Measurements from ENCODE around the gene SNX17.
"Not testable (repeated sequence)": the region's sequence is repeated elsewhere in the genome, so short reads cannot be mapped to it uniquely, and the experiment has no call there.

SNX17 gene

DNA sequence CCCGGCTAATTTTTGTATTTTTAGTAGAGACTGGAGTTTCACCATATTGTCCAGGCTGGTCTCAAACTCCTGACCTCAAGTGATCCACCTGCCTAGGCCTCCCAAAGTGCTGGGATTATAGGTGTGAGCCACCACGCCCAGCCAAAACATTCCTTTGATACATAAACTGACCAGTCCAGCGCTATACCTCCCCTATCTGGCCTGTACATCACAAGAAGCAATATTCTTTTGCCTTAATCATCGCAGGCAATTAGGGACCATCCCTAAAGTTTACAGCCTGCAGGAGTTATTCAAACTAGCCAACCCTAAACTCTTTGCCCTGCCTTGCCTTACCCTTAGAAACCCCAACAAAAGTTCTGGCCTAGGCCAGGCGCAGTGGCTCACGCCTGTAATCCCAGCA, 45.7 kb downstream of the SNX17 start:
- Histone ChIP-seq H3K79me2 (ENCODE audit: low read length) (no peaks in the 10 kb centered on the region), H3K27me3 (ENCODE audit: low read depth, low read length) (0 out of 2 replicates have a peak, but pooled peaks cover 2% of the 10 kb centered on the region), H3K27ac (ENCODE audit: low read length) (no peak overlapping the region), H3K36me3 (replicated peaks; ENCODE audit: low read depth, low read length) (no peaks in the 10 kb centered on the region), H2AFZ (ENCODE audit: low read depth, low read length) (no peak overlapping the region), H3K4me2 (ENCODE audit: low read length) (no peak overlapping the region), H3K9me3 (ENCODE audit: insufficient read depth, low read length) (no peaks in the 10 kb centered on the region), H3K4me1 (ENCODE audit: low read length) (no peaks in the 10 kb centered on the region), H4K20me1 (ENCODE audit: insufficient read depth, low read length) (no peaks in the 10 kb centered on the region), H3K9ac (ENCODE audit: low read length) (no peak overlapping the region), H3K4me3 (ENCODE audit: low read length) (no peak overlapping the region)
- no peak for TF ChIP-seq EZH2phosphoT487 (IDR thresholded peaks at IDR 0.05; ENCODE audit: low read depth)
- TF ChIP-seq, protein P1, sequence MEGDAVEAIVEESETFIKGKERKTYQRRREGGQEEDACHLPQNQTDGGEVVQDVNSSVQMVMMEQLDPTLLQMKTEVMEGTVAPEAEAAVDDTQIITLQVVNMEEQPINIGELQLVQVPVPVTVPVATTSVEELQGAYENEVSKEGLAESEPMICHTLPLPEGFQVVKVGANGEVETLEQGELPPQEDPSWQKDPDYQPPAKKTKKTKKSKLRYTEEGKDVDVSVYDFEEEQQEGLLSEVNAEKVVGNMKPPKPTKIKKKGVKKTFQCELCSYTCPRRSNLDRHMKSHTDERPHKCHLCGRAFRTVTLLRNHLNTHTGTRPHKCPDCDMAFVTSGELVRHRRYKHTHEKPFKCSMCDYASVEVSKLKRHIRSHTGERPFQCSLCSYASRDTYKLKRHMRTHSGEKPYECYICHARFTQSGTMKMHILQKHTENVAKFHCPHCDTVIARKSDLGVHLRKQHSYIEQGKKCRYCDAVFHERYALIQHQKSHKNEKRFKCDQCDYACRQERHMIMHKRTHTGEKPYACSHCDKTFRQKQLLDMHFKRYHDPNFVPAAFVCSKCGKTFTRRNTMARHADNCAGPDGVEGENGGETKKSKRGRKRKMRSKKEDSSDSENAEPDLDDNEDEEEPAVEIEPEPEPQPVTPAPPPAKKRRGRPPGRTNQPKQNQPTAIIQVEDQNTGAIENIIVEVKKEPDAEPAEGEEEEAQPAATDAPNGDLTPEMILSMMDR (IDR thresholded peaks at IDR 0.05; ENCODE audit: low read depth, low read length) = no peak

DNA sequence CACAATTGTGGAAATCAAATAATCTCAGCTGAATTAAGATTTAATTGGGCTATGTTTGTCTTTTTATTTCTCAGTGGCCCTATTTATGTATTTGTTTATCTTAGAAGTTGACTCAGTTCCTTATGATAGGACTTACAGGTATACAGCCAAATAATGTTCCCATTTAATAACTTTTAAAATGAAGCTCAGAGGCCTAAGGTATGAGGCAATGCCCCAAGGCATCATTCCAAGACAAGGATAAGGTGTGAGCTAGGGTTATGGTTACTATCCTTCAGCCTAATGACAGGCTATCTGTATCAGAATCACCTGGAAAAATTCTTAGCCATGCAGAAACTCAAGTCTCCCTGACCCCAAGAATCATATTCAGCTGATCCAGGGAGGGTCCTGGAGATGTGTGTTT, 50.6 kb downstream of the SNX17 start:
- H4K20me1 ChIP-seq (ENCODE audit: insufficient read depth, low read length) = no peaks in the 10 kb centered on the region
- TF ChIP-seq, protein P1 (IDR thresholded peaks at IDR 0.05; ENCODE audit: low read depth, low read length) = no peak
- no peak for TF ChIP-seq EZH2phosphoT487 (IDR thresholded peaks at IDR 0.05; ENCODE audit: low read depth)
- no peak overlapping the region for H3K4me3 ChIP-seq (ENCODE audit: low read length)
- H2AFZ ChIP-seq (ENCODE audit: low read depth, low read length) = no peak overlapping the region
- H3K79me2 ChIP-seq (ENCODE audit: low read length) = no peaks in the 10 kb centered on the region
- no peak overlapping the region for H3K4me2 ChIP-seq (ENCODE audit: low read length)
- no peaks in the 10 kb centered on the region for H3K4me1 ChIP-seq (ENCODE audit: low read length)
- no peaks in the 10 kb centered on the region for H3K27me3 ChIP-seq (ENCODE audit: low read depth, low read length)
- no peak overlapping the region for H3K9ac ChIP-seq (ENCODE audit: low read length)
- no peaks in the 10 kb centered on the region for H3K36me3 ChIP-seq (replicated peaks; ENCODE audit: low read depth, low read length)
- no peak overlapping the region for H3K27ac ChIP-seq (ENCODE audit: low read length)
- no peaks in the 10 kb centered on the region for H3K9me3 ChIP-seq (ENCODE audit: insufficient read depth, low read length)

DNA sequence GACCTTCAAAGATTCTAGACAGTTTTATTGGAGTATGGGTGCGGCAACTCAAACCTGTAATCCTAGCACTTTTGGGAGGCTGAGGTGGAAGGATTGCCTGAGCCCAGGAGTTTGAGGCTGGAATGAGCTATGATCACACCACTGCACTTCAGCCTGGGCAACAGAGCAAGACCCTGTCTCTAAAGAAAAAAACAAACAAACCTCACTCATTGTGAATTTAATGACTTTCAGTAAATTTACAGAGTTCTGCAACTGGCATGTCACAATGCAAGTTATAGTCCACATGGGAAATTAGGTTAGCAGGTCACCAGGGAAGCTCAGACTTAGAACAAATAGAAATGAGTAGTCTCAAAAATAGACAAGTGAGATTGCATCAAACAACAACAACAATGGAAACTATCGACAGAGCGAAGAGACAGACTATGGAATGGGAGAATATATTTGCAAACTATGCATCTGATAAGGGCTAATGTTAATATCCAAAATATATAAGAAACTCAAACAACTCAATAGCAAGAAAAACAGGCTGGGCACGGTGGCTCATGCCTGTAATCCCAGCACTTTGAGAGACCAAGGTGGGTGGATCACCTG, 51.3 kb downstream of the SNX17 start:
- Histone ChIP-seq H3K4me1 (ENCODE audit: low read length) (no peaks in the 10 kb centered on the region), H3K9ac (ENCODE audit: low read length) (no peak overlapping the region), H3K27me3 (ENCODE audit: low read depth, low read length) (no peaks in the 10 kb centered on the region), H2AFZ (ENCODE audit: low read depth, low read length) (no peak overlapping the region), H3K79me2 (ENCODE audit: low read length) (no peaks in the 10 kb centered on the region), H3K9me3 (ENCODE audit: insufficient read depth, low read length) (no peaks in the 10 kb centered on the region), H3K4me2 (ENCODE audit: low read length) (no peak overlapping the region), H3K4me3 (ENCODE audit: low read length) (no peak overlapping the region), H3K36me3 (replicated peaks; ENCODE audit: low read depth, low read length) (no peaks in the 10 kb centered on the region), H4K20me1 (ENCODE audit: insufficient read depth, low read length) (no peaks in the 10 kb centered on the region), H3K27ac (ENCODE audit: low read length) (no peak overlapping the region)
- TF ChIP-seq, protein P1 (IDR thresholded peaks at IDR 0.05; ENCODE audit: low read depth, low read length) = no peak
- no peak for TF ChIP-seq EZH2phosphoT487 (IDR thresholded peaks at IDR 0.05; ENCODE audit: low read depth)

DNA sequence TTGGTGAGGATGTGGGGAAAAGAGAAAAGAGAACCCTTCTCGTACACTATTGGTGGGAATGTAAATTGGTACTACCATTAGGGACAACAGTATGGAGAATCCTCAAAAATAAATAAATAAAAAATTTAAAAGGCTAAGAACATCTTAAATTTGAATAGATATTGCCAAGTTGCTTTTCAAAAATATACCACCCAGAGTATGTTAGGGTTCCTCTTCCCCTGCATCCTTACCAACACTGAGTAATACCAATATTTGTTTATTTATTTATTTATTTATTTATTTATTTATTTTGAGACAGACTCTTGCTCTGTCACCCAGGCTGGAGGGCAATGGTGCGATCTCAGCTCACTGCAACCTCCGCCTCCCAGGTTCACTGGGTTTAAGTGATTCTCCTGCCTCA, 52.5 kb downstream of the SNX17 start:
- no peaks in the 10 kb centered on the region for H3K79me2 ChIP-seq (ENCODE audit: low read length)
- H4K20me1 ChIP-seq (ENCODE audit: insufficient read depth, low read length) = no peaks in the 10 kb centered on the region
- no peaks in the 10 kb centered on the region for H3K27me3 ChIP-seq (ENCODE audit: low read depth, low read length)
- H3K27ac ChIP-seq (ENCODE audit: low read length) = no peak overlapping the region
- no peak overlapping the region for H3K4me3 ChIP-seq (ENCODE audit: low read length)
- TF ChIP-seq, protein P1 (IDR thresholded peaks at IDR 0.05; ENCODE audit: low read depth, low read length) = no peak
- no peak for TF ChIP-seq EZH2phosphoT487 (IDR thresholded peaks at IDR 0.05; ENCODE audit: low read depth)
- no peak overlapping the region for H3K4me2 ChIP-seq (ENCODE audit: low read length)
- no peaks in the 10 kb centered on the region for H3K36me3 ChIP-seq (replicated peaks; ENCODE audit: low read depth, low read length)
- H2AFZ ChIP-seq (ENCODE audit: low read depth, low read length) = no peak overlapping the region
- no peaks in the 10 kb centered on the region for H3K9me3 ChIP-seq (ENCODE audit: insufficient read depth, low read length)
- H3K9ac ChIP-seq (ENCODE audit: low read length) = no peak overlapping the region
- H3K4me1 ChIP-seq (ENCODE audit: low read length) = peaks cover 5% of the 10 kb centered on the region

DNA sequence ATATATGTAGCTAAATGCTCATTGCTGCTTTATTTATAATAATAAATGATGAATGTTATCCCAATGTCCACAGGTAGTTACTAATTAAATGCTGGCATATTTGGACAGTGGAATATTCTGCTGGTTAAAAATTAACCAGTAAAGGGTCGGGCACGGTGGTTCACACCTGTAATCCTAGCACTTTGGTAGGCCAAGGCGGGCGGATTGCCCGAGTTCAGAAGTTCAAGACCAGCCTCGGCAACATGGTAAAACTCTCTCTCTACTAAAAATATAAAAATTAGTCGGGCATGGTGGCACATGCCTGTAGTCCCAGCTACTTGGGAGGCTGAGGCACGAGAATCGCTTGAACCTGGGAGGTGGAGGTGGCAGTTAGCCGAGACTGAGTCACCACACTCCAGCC, 54.6 kb downstream of the SNX17 start:
- H3K9ac ChIP-seq (ENCODE audit: low read length); H3K27me3 ChIP-seq (ENCODE audit: low read depth, low read length); H3K4me2 ChIP-seq (ENCODE audit: low read length); H3K9me3 ChIP-seq (ENCODE audit: insufficient read depth, low read length); H3K4me3 ChIP-seq (ENCODE audit: low read length); H4K20me1 ChIP-seq (ENCODE audit: insufficient read depth, low read length); H3K27ac ChIP-seq (ENCODE audit: low read length); H2AFZ ChIP-seq (ENCODE audit: low read depth, low read length); H3K36me3 ChIP-seq (replicated peaks; ENCODE audit: low read depth, low read length): not testable (repeated sequence)
- Histone ChIP-seq H3K4me1 (ENCODE audit: low read length) (peaks cover 11% of the 10 kb centered on the region), H3K79me2 (ENCODE audit: low read length) (peaks cover 11% of the 10 kb centered on the region)
